ENCODE data around the gene POLRMT. TPM values are rescaled to one million over a fixed set of nuclear protein-coding genes. Genes with fewer than 3 reads are reported as not detected.

POLRMT gene
- total RNA-seq, 4 donors from 2014 or later = 37.8 to 61.1 (median 46.9) TPM

GRCh38 chr19:575527-576506 lies 57.5 kb downstream of the POLRMT start:
- 33 to 40% methylated on average over 27 to 30 of the region's 38 CpGs for WGBS, 2 donors
- intact Hi-C loops (cut with DNase I; ENCODE audit: low total_unique reads) = no loop called here
- TF ChIP-seq POLR2A (IDR thresholded peaks at IDR 0.05) = no peak
- TF ChIP-seq, protein P1, sequence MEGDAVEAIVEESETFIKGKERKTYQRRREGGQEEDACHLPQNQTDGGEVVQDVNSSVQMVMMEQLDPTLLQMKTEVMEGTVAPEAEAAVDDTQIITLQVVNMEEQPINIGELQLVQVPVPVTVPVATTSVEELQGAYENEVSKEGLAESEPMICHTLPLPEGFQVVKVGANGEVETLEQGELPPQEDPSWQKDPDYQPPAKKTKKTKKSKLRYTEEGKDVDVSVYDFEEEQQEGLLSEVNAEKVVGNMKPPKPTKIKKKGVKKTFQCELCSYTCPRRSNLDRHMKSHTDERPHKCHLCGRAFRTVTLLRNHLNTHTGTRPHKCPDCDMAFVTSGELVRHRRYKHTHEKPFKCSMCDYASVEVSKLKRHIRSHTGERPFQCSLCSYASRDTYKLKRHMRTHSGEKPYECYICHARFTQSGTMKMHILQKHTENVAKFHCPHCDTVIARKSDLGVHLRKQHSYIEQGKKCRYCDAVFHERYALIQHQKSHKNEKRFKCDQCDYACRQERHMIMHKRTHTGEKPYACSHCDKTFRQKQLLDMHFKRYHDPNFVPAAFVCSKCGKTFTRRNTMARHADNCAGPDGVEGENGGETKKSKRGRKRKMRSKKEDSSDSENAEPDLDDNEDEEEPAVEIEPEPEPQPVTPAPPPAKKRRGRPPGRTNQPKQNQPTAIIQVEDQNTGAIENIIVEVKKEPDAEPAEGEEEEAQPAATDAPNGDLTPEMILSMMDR (IDR thresholded peaks at IDR 0.05) = no peak
- no peak for DNase-seq (ENCODE audit: low spot score in 2 of 2)
- H3K4me3 ChIP-seq (ENCODE audit: low read depth, poor library complexity, severe bottlenecking) = no peak overlapping the region

GRCh38 chr19:574658-575526 lies 58.4 kb downstream of the POLRMT start:
- DNase-seq (ENCODE audit: low spot score in 2 of 2) = no peak
- WGBS, 2 donors = 23 to 29% methylated on average over 18 to 31 of the region's 32 CpGs
- no peak overlapping the region for H3K4me3 ChIP-seq (ENCODE audit: low read depth, poor library complexity, severe bottlenecking)
- intact Hi-C loops (cut with DNase I; ENCODE audit: low total_unique reads) = loop anchor here (5.0 kb wide), 1 partner anchor 87 kb away; the partner anchor contains the start of gene RNF126
- TF ChIP-seq POLR2A (IDR thresholded peaks at IDR 0.05) = no peak
- TF ChIP-seq, protein P1 (IDR thresholded peaks at IDR 0.05) = no peak

DNA sequence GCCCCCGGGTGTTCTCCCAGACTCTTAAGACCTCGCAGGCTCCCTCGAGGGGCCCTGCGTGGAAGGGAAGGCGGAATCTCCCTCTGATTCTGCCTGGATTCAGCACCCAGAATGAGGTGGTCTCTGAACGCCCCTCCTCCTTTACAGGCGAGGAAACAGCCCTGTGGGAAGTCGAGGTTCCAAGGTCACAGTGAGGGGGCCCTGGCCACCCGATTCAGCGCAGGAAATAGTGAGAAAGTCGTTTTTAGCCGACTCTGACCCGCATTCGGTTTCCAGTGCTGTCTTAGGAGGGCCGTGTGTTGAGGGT lies 59.9 kb downstream of the POLRMT start:
- H3K4me3 ChIP-seq (ENCODE audit: low read depth, poor library complexity, severe bottlenecking) = peak overlapping the region; percentile 81
- TF ChIP-seq POLR2A (IDR thresholded peaks at IDR 0.05) = no peak
- TF ChIP-seq, protein P1 (IDR thresholded peaks at IDR 0.05) = no peak
- intact Hi-C loops (cut with DNase I; ENCODE audit: low total_unique reads) = loop anchor here (5.0 kb wide), 1 partner anchor 89 kb away; the partner anchor contains the start of gene RNF126
- no peak for DNase-seq (ENCODE audit: low spot score in 2 of 2)
- WGBS, 2 donors = 1 to 3% methylated on average over 15 of the region's 15 CpGs

- DNase-seq (ENCODE audit: low spot score in 2 of 2) = peak; percentile 51 to 93
- WGBS, 2 donors = 0 to 1% methylated on average over 14 to 22 of the region's 55 CpGs
- TF ChIP-seq, protein P1 (IDR thresholded peaks at IDR 0.05) = no peak
- no peak for TF ChIP-seq POLR2A (IDR thresholded peaks at IDR 0.05)
- intact Hi-C loops (cut with DNase I; ENCODE audit: low total_unique reads) = loop anchor here (5.0 kb wide), 1 partner anchor 89 kb away; the partner anchor contains the start of gene RNF126
- peak overlapping the region; percentile 81 for H3K4me3 ChIP-seq (ENCODE audit: low read depth, poor library complexity, severe bottlenecking)
Observed at GRCh38 chr19:572743-573518, 60.4 kb downstream of the POLRMT start.

- intact Hi-C loops (cut with DNase I; ENCODE audit: low total_unique reads) = loop anchor here (5.0 kb wide), 1 partner anchor 90 kb away; the partner anchor contains the start of gene RNF126
Observed at GRCh38 chr19:572140-572742, 61.1 kb downstream of the POLRMT start, which contains the start of gene BSG. Gene BSG (plus strand): TSS chr19:572596. CDS start chr19:572635, 39 bp downstream.

More at GRCh38 chr19:572140-572742, 61.1 kb downstream of the POLRMT start, which contains the start of gene BSG:
- peak; percentile 98 to 100 for DNase-seq (ENCODE audit: low spot score in 2 of 2)
- H3K4me3 ChIP-seq (ENCODE audit: low read depth, poor library complexity, severe bottlenecking) = peak within 1 kb of the TSS; percentile 81
- peak in 1 of 2 donors; percentile 89 for TF ChIP-seq POLR2A (IDR thresholded peaks at IDR 0.05)
- TF ChIP-seq, protein P1 (IDR thresholded peaks at IDR 0.05) = no peak
- 0 to 1% methylated on average over 43 to 70 of the region's 79 CpGs for WGBS, 2 donors
